ENCODE data around the gene PRPH2.

DNA sequence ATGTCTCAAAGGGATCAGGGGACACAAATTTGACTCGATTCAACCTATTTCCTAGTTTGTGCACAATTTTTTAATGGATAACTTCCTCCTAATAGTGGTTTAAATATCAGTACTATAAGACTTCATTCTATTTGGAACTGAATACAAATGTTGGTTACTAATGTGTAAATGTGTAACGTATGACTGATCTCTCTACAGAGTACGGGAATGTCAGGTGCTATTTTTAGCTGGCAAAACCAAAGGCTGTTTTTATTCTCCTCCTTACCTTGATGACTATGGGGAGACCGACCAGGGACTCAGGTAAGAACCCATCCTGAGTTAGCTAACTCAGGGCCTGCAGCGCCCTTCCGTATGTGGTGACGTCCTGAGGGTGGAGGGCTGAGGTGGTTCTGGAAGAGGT lies 33.0 kb downstream of the PRPH2 start:
- no peak for TF ChIP-seq EZH2 (IDR thresholded peaks at IDR 0.05; ENCODE audit: low read depth)
- TF ChIP-seq, protein P1, sequence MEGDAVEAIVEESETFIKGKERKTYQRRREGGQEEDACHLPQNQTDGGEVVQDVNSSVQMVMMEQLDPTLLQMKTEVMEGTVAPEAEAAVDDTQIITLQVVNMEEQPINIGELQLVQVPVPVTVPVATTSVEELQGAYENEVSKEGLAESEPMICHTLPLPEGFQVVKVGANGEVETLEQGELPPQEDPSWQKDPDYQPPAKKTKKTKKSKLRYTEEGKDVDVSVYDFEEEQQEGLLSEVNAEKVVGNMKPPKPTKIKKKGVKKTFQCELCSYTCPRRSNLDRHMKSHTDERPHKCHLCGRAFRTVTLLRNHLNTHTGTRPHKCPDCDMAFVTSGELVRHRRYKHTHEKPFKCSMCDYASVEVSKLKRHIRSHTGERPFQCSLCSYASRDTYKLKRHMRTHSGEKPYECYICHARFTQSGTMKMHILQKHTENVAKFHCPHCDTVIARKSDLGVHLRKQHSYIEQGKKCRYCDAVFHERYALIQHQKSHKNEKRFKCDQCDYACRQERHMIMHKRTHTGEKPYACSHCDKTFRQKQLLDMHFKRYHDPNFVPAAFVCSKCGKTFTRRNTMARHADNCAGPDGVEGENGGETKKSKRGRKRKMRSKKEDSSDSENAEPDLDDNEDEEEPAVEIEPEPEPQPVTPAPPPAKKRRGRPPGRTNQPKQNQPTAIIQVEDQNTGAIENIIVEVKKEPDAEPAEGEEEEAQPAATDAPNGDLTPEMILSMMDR (conservative IDR thresholded peaks at IDR 0.05): no peak

Measured in PC-9 (cell line).